ENCODE data around the gene TAP1. TPM values are rescaled to one million over a fixed set of nuclear protein-coding genes. Genes with fewer than 3 reads are reported as not detected.

TAP1 gene
- total and polyA plus RNA-seq, 2 of the 4 experiments (the other 2 are of a cell fraction), result 20.1 to 27.6 TPM

- Histone ChIP-seq H2AK9ac (replicated peaks; ENCODE audit: low read depth, low read length, poor library complexity) (no peak overlapping the region), H2AK5ac (ENCODE audit: low read depth, low read length) (no peak overlapping the region), H3K56ac (ENCODE audit: extremely low read depth, insufficient read depth, low read length) (no peak overlapping the region), H3K27ac (ENCODE audit: insufficient read depth, low read length) (no peak overlapping the region), H3K14ac (replicated peaks; ENCODE audit: low read depth, low read length) (no peak overlapping the region), H2BK5ac (ENCODE audit: low read depth, low read length, poor library complexity, severe bottlenecking) (no peak overlapping the region), H3K27me3 (ENCODE audit: control insufficient read depth, insufficient read depth, low read length) (peaks cover 18% of the 10 kb centered on the region), H4K5ac (ENCODE audit: low read depth, low read length) (no peak overlapping the region), H2BK20ac (ENCODE audit: low read depth, low read length) (no peak overlapping the region), H3K9me3 (ENCODE audit: control insufficient read depth, insufficient read depth, low read length) (no peaks in the 10 kb centered on the region), H4K91ac (ENCODE audit: insufficient read depth, low read depth, low read length) (no peak overlapping the region), H3K4me3 (ENCODE audit: insufficient read depth, low read depth, low read length) (no peak overlapping the region), H3K79me1 (ENCODE audit: low read depth in 1 of 2, low read length in 2 of 2) (no peaks in the 10 kb centered on the region), H3K4me2 (ENCODE audit: low read depth, low read length) (no peak overlapping the region), H3K4me1 (ENCODE audit: control insufficient read depth, insufficient read depth, low read length) (no peaks in the 10 kb centered on the region), H3K9ac (ENCODE audit: low read depth, low read length) (no peak overlapping the region), H4K20me1 (ENCODE audit: insufficient read depth, low read length) (no peaks in the 10 kb centered on the region), H2BK120ac (ENCODE audit: low read depth, low read length) (no peak overlapping the region), H3K4ac (ENCODE audit: low read depth, low read length) (no peak overlapping the region), H4K8ac (ENCODE audit: low read depth in 2 of 2, low read length in 2 of 2) (no peak overlapping the region), H3K18ac (ENCODE audit: low read depth, low read length) (no peak overlapping the region), H2AFZ (replicated peaks; ENCODE audit: low read length, poor library complexity) (no peak overlapping the region), H3K36me3 (ENCODE audit: control insufficient read depth, insufficient read depth, low read length) (no peaks in the 10 kb centered on the region), H2BK15ac (ENCODE audit: low read depth, low read length) (no peak overlapping the region), H3K9me1 (ENCODE audit: insufficient read depth, low read length) (no peaks in the 10 kb centered on the region), H3K23ac (ENCODE audit: low read depth, low read length) (no peak overlapping the region)
- intact Hi-C loops (cut with micrococcal nuclease) (no loop called here), dilution Hi-C loops (cut with HindIII; ENCODE audit: low sequenced_read_pairs, unreplicated experiment) (no loop called here), in situ Hi-C loops (cut with MboI; ENCODE audit: low sequenced_read_pairs) (no loop called here)
- no TSS peak for BruUV-seq (replicated peaks)
- POLR2A ChIA-PET (ENCODE audit: unreplicated experiment), result no interaction called here
- TF ChIP-seq MAFK (IDR thresholded peaks at IDR 0.05; ENCODE audit: low read depth, low read length), result no peak
- no peak for TF ChIP-seq CHD1 (IDR thresholded peaks at IDR 0.05; ENCODE audit: low read depth, low read length)
- TF ChIP-seq SMC3 (IDR thresholded peaks at IDR 0.05; ENCODE audit: low read depth, low read length), result no peak
- TF ChIP-seq MXI1 (IDR thresholded peaks at IDR 0.05; ENCODE audit: borderline replicate concordance, low read depth, low read length), result no peak
- TF ChIP-seq ELK1 (IDR thresholded peaks at IDR 0.05; ENCODE audit: borderline replicate concordance, low read depth, low read length), result no peak
- no peak for TF ChIP-seq MAZ (IDR thresholded peaks at IDR 0.05; ENCODE audit: borderline replicate concordance, low read depth, low read length)
- TF ChIP-seq FOS (IDR thresholded peaks at IDR 0.05; ENCODE audit: low read depth, low read length), result no peak
- no peak for TF ChIP-seq POLR2A (IDR thresholded peaks at IDR 0.05; ENCODE audit: low read depth, low read length)
- TF ChIP-seq CTCF (conservative IDR thresholded peaks at IDR 0.05; ENCODE audit: low read depth, low read length), result no peak
- TF ChIP-seq RCOR1 (IDR thresholded peaks at IDR 0.05; ENCODE audit: insufficient replicate concordance, low read length), result no peak
- TF ChIP-seq NFE2L2 (IDR thresholded peaks at IDR 0.05; ENCODE audit: low read depth, low read length), result no peak
- no peak for TF ChIP-seq RFX5 (IDR thresholded peaks at IDR 0.05; ENCODE audit: low read depth, low read length)
- no peak for TF ChIP-seq USF2 (IDR thresholded peaks at IDR 0.05; ENCODE audit: low read depth, low read length)
- TF ChIP-seq BHLHE40 (IDR thresholded peaks at IDR 0.05; ENCODE audit: low read depth, low read length), result no peak
- TF ChIP-seq CEBPB (IDR thresholded peaks at IDR 0.05; ENCODE audit: low read depth, low read length), result no peak
- no peak for TF ChIP-seq RAD21 (IDR thresholded peaks at IDR 0.05; ENCODE audit: low read length)
- no peak for DNase-seq
- no CpG with 5 or more reads among the region's 2 CpGs for WGBS, 2 experiments (ENCODE audit: extremely low coverage in 2 of 2, insufficient read length in 1 of 2)
- no peak for ATAC-seq (ENCODE audit: low read depth)
- CTCF ChIA-PET, result interaction anchor here (1.0 to 2.4 kb wide), 2 partner anchors 8 to 23 kb away, joined by 3 to 7 read pairs; partner anchors contain the start of genes PSMB9 and TAP1
Measured at GRCh38 chr6:32876603-32877002, 23.1 kb upstream of the TAP1 start.
